Muscle layer of duodenum (tissue), 2 donors: Measurements from ENCODE around the gene ZNF148.

Experiments
- H3K27ac ChIP-seq: one replicate; pipeline ENCODE4 v1.7.0; 2013; ENCODE audit warnings: mild to moderate bottlenecking, low read length
- H3K27me3 ChIP-seq: one replicate; pipeline ENCODE4 v1.7.0; 2013; ENCODE audit warnings: low read depth, mild to moderate bottlenecking, control low read depth, low read length
- H3K36me3 ChIP-seq, 2 donors: one replicate each; pipeline ENCODE4 v1.7.0; 2013; ENCODE audit warnings: low read length in 2 of 2, control low read depth in 1 of 2, mild to moderate bottlenecking in 1 of 2; ENCODE audit not compliant: insufficient read depth in 2 of 2, control insufficient read depth in 1 of 2
- H3K4me1 ChIP-seq, 2 donors: one replicate each; pipeline ENCODE4 v1.7.0; 2013; ENCODE audit warnings: low read length in 2 of 2, mild to moderate bottlenecking in 2 of 2, control low read depth in 1 of 2, moderate library complexity in 1 of 2; ENCODE audit not compliant: insufficient read depth in 2 of 2, control insufficient read depth in 1 of 2
- H3K4me3 ChIP-seq, 2 donors: one replicate each; pipeline ENCODE4 v1.7.0; 2013; ENCODE audit warnings: low read length in 2 of 2, low read depth in 1 of 2, mild to moderate bottlenecking in 1 of 2
- H3K9me3 ChIP-seq, 2 donors: one replicate each; pipeline ENCODE4 v1.7.0; 2013; ENCODE audit warnings: low read length in 2 of 2, control low read depth in 1 of 2, mild to moderate bottlenecking in 1 of 2; ENCODE audit not compliant: control insufficient read depth in 1 of 2
- donor health status: healthy.

The ZNF148 gene

DNA sequence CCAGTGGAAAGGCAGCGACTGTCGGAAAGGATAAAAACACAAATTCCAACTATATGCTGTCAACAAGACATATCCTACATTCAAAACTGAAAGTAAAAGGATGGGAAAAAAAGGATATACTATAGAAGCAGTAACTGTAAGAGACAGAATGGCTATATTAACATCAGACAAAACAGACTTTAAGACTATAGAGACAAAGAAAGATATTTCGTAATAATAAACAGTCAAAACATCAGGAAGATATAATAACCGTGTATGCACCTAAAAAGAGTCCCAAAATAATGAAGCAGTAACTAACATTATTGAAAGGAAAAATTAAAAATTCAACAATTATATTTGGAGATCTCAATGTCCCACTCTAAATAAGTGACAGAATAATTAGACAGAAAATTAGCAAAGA is 48.2 kb downstream of the ZNF148 start:
- Histone ChIP-seq H3K36me3 (peaks cover 3 to 9% of the 10 kb centered on the region in 2 donors), H3K27me3 (no peaks in the 10 kb centered on the region), H3K4me3 (no peak overlapping the region), H3K27ac (no peak overlapping the region), H3K9me3 (no peaks in the 10 kb centered on the region), H3K4me1 (no peaks in the 10 kb centered on the region)

DNA sequence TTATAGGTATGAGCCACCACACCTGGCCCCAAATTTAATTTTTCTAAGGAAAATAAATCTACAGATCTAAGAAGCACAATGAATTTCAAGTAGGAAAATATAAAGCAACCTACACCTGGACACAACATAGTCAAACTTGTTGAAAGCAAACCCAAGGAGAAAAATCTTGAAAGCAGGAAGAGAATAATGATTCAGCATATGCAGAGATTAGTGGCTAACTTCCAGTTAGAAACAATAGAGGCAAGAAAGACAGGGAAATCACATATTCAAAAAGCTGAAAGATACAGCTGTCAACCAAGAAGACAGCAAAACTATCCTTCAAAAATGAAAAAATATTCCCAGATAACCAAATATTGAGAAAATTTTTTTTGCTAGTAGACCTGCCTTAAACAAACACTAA is 49.4 kb downstream of the ZNF148 start:
- Histone ChIP-seq H3K4me1 (no peaks in the 10 kb centered on the region), H3K27me3 (no peaks in the 10 kb centered on the region), H3K27ac (no peak overlapping the region), H3K4me3 (no peak overlapping the region), H3K9me3 (no peaks in the 10 kb centered on the region), H3K36me3 (peaks cover 3 to 9% of the 10 kb centered on the region in 2 donors)

DNA sequence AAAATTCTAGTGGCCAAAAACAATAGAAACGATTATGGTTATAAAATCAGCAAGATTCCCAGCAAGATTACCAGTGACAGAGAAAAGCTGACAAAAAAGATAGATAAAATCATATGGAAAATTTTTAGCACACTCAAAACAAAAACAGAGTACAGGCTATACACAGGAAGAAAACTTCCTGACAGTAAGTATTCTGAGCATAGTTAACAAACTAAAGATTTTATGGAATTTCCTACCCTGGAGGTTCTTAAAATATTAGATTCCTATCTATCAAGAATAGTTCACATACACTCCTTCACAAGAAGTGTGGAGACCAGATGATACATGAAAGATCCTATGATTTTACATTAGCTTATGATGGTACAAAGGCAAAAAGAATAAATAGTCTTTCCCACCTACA is 50.8 kb downstream of the ZNF148 start:
- H3K36me3 ChIP-seq = peaks cover 3 to 6% of the 10 kb centered on the region in 2 donors
- no peaks in the 10 kb centered on the region for H3K4me1 ChIP-seq
- no peaks in the 10 kb centered on the region for H3K27me3 ChIP-seq
- no peak overlapping the region for H3K4me3 ChIP-seq
- no peak overlapping the region for H3K27ac ChIP-seq
- no peaks in the 10 kb centered on the region for H3K9me3 ChIP-seq

DNA sequence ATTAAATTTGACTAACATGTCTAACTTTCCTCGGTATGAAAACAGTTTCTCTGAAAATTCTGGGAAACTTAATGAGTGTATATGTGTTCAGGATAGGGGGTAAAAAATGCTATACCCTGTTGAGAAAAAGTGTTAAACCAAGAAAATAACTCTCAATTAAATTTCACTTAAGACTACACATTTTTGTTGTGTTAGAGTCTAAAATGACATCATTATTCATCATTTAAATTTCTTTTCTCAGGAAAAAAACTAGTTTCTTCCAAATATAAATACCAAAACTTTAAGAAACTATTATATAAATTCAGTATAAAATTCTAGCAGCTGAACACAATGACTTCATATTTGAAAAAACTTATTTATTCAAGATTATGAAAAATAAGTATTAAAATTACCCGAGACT is 52.2 kb downstream of the ZNF148 start:
- Histone ChIP-seq H3K4me1 (no peaks in the 10 kb centered on the region), H3K27me3 (no peaks in the 10 kb centered on the region), H3K27ac (no peak overlapping the region), H3K9me3 (no peaks in the 10 kb centered on the region), H3K4me3 (no peak overlapping the region), H3K36me3 (peaks cover 3 to 6% of the 10 kb centered on the region in 2 donors)

DNA sequence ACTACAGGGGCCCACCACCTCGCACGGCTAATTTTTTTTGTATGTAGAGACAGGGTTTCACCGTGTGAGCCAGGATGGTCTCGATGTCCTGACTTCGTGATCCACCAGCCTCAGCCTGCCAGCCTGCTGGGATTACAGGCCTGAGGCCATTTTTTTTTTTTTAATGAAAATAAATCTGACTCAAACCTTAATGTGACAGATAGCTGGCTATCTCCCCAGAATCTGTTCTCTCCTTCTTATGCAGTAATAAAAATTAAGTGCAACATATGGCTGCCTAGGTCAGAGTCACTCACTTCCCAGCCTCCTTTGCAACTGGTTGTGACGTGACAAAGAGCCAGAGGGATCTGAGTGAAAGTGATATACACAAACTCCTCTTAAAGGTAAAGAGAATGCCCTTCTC is 53.0 kb downstream of the ZNF148 start:
- no peaks in the 10 kb centered on the region for H3K27me3 ChIP-seq
- no peak overlapping the region for H3K27ac ChIP-seq
- no peaks in the 10 kb centered on the region for H3K9me3 ChIP-seq
- H3K36me3 ChIP-seq = peaks cover 3 to 6% of the 10 kb centered on the region in 2 donors
- no peak overlapping the region for H3K4me3 ChIP-seq
- no peaks in the 10 kb centered on the region for H3K4me1 ChIP-seq

DNA sequence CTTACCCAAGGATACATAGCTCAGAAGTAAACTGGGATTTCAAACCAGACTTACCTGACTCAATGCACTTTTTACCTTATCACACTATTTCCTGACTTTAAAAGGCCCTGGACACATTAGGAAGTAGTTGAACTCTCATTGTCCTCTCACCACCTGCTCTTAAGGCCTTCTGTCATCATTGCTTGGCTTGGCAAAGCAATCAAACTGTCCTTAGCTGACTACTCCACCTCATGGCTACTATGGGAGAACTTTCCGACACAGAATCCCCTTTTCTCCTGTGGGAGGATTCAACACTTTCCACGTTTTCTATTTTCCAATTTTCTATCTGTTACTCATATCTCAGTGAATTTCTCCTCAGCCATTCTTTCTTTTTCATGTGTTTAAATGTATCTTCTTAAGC is 55.4 kb downstream of the ZNF148 start:
- no peaks in the 10 kb centered on the region for H3K36me3 ChIP-seq
- no peaks in the 10 kb centered on the region for H3K9me3 ChIP-seq
- no peaks in the 10 kb centered on the region for H3K27me3 ChIP-seq
- H3K4me1 ChIP-seq = no peaks in the 10 kb centered on the region
- no peak overlapping the region for H3K4me3 ChIP-seq
- H3K27ac ChIP-seq = no peak overlapping the region

DNA sequence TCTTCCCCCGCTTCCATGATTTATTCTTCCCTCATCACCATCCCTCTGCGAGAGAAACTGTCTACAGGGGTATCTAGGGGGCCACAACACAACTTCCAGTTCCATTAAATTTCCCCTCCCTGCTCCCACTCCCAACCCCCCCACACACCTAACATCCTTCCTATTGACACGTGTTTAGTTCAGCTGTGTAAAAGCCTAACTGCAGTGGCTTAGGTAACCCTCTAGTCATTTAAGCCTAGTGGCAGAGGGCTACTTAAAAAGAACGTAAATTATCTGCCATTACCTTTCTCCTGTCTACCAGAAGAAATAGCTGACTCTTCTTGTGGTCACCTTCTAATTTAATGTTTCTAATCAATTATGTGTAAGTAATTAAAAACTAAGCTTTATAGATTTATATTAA is 56.3 kb downstream of the ZNF148 start:
- H3K9me3 ChIP-seq = no peaks in the 10 kb centered on the region
- H3K27ac ChIP-seq = no peak overlapping the region
- no peaks in the 10 kb centered on the region for H3K27me3 ChIP-seq
- H3K4me3 ChIP-seq = no peak overlapping the region
- no peaks in the 10 kb centered on the region for H3K36me3 ChIP-seq
- no peaks in the 10 kb centered on the region for H3K4me1 ChIP-seq

DNA sequence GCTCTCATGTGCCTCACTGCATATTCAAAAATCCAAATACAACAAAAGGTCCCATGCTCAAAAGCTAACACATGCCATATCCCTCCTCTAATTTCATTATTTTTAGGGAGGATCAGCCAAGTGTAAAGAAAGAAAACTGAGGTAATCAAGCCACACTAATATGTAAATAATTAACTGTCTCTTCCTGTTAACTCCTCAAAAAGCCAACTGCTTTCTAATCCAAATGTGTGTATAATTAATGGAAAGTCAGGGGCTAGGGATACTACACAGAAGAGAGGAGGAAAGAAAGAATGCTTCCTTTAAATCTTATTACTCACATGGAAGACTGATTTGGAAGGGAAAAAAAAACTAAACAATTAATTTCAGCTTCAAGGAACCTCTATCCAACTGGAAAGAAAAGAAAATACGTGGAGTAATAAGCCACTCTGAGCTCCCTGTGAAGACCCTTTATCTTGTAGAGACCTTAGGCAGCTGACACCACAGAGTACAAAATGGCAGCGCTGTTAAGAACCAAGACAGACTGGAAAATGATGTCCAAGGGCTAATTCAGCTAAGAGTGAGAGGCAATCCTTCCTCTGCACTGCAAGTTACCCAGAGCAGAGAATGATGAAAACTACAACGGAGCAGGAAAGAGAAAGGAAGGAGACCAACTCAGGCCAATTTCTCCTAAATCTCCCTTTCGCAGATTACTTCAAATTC is 56.8 kb downstream of the ZNF148 start:
- Histone ChIP-seq H3K4me3 (no peak overlapping the region), H3K27me3 (no peaks in the 10 kb centered on the region), H3K9me3 (no peaks in the 10 kb centered on the region), H3K36me3 (no peaks in the 10 kb centered on the region), H3K4me1 (no peaks in the 10 kb centered on the region), H3K27ac (no peak overlapping the region)

DNA sequence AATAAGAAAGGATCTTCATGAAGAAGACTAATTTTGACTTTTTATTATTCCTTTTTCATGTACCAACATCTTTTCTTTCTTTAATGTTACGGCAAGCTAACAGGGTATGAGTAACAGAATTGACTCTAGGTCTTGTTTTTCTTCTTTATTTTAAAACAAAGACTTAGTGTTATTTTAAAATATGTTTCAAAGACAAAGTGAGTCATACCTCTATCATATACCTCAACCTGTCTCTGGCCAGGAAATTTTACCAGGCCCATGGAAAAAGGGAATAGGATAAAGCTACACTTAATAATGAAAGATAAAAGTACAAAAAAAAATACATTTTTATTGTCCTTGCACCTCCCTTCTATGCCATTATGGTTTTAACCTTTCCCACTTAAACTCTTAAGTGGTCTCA is 57.4 kb downstream of the ZNF148 start:
- no peaks in the 10 kb centered on the region for H3K4me1 ChIP-seq
- H3K27ac ChIP-seq = no peak overlapping the region

DNA sequence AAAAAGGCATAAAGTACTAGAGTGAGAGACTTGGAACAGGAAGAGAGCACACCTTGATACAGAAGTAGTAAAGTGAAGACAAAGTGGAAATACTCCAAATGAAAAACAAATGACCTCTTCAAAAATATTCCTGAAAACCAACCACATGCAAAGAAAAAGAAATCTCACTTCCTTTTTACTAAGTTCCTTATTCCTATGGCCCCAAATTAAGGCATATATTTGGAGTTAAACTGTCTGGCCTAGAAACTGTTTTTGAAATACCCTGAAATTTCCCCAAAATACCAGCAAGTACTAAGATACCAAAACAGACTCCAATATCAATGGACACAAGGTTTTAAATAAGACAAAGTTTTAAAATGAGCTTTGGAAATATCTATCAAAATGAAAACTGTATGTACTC is 58.2 kb downstream of the ZNF148 start:
- Histone ChIP-seq H3K4me1 (no peaks in the 10 kb centered on the region), H3K27ac (no peak overlapping the region), H3K36me3 (peaks cover 5 to 7% of the 10 kb centered on the region in 2 donors), H3K27me3 (no peaks in the 10 kb centered on the region), H3K9me3 (no peaks in the 10 kb centered on the region), H3K4me3 (no peak overlapping the region)

More for the DNA sequence above, 57.4 kb downstream of the ZNF148 start:
- Histone ChIP-seq H3K9me3 (no peaks in the 10 kb centered on the region), H3K27me3 (no peaks in the 10 kb centered on the region), H3K4me3 (no peak overlapping the region), H3K36me3 (no peaks in the 10 kb centered on the region)

DNA sequence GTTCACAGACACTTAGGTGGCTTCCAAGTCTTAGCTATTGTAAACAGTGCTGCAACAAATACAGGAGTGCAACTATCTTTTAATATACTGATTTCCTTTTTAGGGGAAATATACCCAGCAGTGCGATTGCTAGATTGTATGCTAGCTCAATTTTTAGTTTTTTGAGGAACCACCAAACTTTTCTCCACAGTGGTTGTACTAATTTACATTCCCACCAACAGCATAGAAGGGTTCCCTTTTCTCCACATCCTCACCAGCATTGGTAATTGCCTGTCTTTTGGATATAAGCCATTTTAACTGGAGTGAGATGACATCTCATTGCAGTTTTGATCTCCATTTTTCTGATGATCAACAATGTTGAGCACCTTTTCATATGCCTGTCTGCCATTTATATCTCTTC is 58.9 kb downstream of the ZNF148 start:
- H3K4me3 ChIP-seq = no peak overlapping the region
- H3K27me3 ChIP-seq = no peaks in the 10 kb centered on the region
- no peak overlapping the region for H3K27ac ChIP-seq
- H3K9me3 ChIP-seq = no peaks in the 10 kb centered on the region
- no peaks in the 10 kb centered on the region for H3K4me1 ChIP-seq
- H3K36me3 ChIP-seq = peaks cover 6 to 7% of the 10 kb centered on the region in 2 donors

DNA sequence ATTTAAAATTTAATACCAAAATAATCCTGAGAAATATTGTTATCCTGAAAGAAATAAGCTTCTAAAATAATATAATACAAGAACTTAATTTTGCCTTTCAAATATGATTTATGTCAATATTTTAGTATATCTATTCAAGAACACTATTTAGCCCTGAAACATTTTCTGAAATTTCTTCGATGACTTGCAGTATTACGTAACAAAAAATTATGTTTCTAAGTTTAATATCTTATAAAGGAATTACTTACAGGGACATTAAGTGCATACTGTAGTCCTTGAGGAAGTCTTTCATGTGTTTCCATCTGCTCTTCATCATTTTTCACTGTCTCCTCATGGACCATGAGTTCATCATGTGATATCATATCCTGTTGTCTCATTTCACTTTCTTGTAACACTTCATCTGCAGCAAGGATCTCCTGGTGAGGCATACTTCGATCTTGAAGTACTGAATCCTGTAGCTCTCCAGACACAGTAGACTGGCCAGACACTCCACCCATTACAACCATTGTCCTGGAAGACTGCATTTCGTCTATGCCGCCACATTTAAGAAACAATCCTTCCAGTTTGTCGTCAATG is 62.0 kb downstream of the ZNF148 start:
- Histone ChIP-seq H3K9me3 (peaks cover 0 to 2% of the 10 kb centered on the region in 2 donors), H3K27me3 (no peaks in the 10 kb centered on the region), H3K36me3 (peaks cover 6 to 15% of the 10 kb centered on the region in 2 donors), H3K4me3 (no peak overlapping the region), H3K4me1 (no peaks in the 10 kb centered on the region), H3K27ac (no peak overlapping the region)
